B cell (primary cell): ENCODE data around the gene MEG3. TPM values are rescaled to one million over a fixed set of nuclear protein-coding genes. Genes with fewer than 3 reads are reported as not detected.

Source experiments
- ATAC-seq: fragments of 200-7000 bp; cut with Tn5 transposase; one replicate; pipeline ENCODE4 v1.10.0; 2021; ENCODE audit warnings: low read depth, mild to moderate bottlenecking, moderate number of reproducible peaks, moderate library complexity
- CTCF ChIA-PET: fragments of 350-600 bp; sonication (Branson Sonifier 250); formaldehyde crosslinking; loops from one replicate; lab custom pipeline; 2021; ENCODE audit warnings: antibody characterized with exemption, inconsistent platforms; lab: Charles Lee
- POLR2A ChIA-PET: fragments of 350-600 bp; sonication (Branson Sonifier 250); formaldehyde crosslinking; loops from one replicate; lab custom pipeline; 2021; ENCODE audit warnings: antibody characterized with exemption; lab: Charles Lee
- DNase-seq: peaks from one replicate; pipeline ENCODE4 v3.0.0; 2013
- H2AFZ ChIP-seq: 2 replicates; pipeline ENCODE4 v1.6.1; 2012; ENCODE audit warnings: mild to moderate bottlenecking, low read depth, low read length; ENCODE audit not compliant: insufficient read depth, poor library complexity, severe bottlenecking
- H3K27ac ChIP-seq, 2 donors: 1 replicate in 1 of 2; 2 replicates in 1 of 2; pipeline ENCODE4 v1.5.1; 2012 to 2013; ENCODE audit warnings: low read length in 2 of 2, mild to moderate bottlenecking in 2 of 2, moderate library complexity in 1 of 2
- H3K27me3 ChIP-seq, 4 experiments: fragments of 200-600 bp in 1 of 4; sonication (generic) in 1 of 4; replicated peaks in 1 of 4; 1 replicate in 2 of 4; 2 replicates in 2 of 4; pipeline versions ENCODE4 v1.6.1 to v1.7.0; 2013 to 2016; ENCODE audit warnings: low read length in 3 of 4, mild to moderate bottlenecking in 2 of 4, mixed read lengths in 1 of 4, moderate library complexity in 1 of 4; ENCODE audit not compliant: insufficient read depth in 4 of 4, control insufficient read depth in 3 of 4; ENCODE audit errors: control extremely low read depth in 1 of 4
- H3K36me3 ChIP-seq, 2 experiments: replicated peaks in 1 of 2; 1 replicate in 1 of 2; 2 replicates in 1 of 2; pipeline versions ENCODE4 v1.6.1 to v1.7.1; 2013; ENCODE audit warnings: low read length in 1 of 2; ENCODE audit not compliant: insufficient read depth in 2 of 2, control insufficient read depth in 1 of 2; ENCODE audit errors: control extremely low read depth in 1 of 2, extremely low read depth in 1 of 2
- H3K4me1 ChIP-seq, 2 donors: fragments of 200-600 bp in 1 of 2; sonication (generic) in 1 of 2; 1 replicate in 1 of 2; 2 replicates in 1 of 2; pipeline versions ENCODE4 v1.5.1 to v1.6.1; 2013 to 2017; ENCODE audit warnings: low read length in 2 of 2; ENCODE audit not compliant: control insufficient read depth in 2 of 2, insufficient read depth in 2 of 2
- H3K4me2 ChIP-seq: replicated peaks from 2 replicates; pipeline ENCODE3; 2012; ENCODE audit warnings: mild to moderate bottlenecking, low read depth, low read length; ENCODE audit not compliant: poor library complexity, severe bottlenecking
- H3K4me3 ChIP-seq, 5 experiments: fragments of 200-600 bp in 1 of 5; sonication (generic) in 1 of 5; 1 replicate in 3 of 5; 2 replicates in 2 of 5; pipeline versions ENCODE4 v1.5.1 to v1.7.0; 2011 to 2016; ENCODE audit warnings: low read length in 4 of 5, mild to moderate bottlenecking in 4 of 5, low read depth in 2 of 5, control low read depth in 1 of 5, moderate library complexity in 1 of 5; ENCODE audit not compliant: insufficient read depth in 1 of 5; ENCODE audit errors: control extremely low read depth in 1 of 5, extremely low read depth in 1 of 5
- H3K79me2 ChIP-seq: fragments of 200-600 bp; sonication (generic); one replicate; pipeline ENCODE4 v1.6.0; 2016; ENCODE audit warnings: low read length; ENCODE audit not compliant: control insufficient read depth, insufficient read depth
- H3K9ac ChIP-seq: fragments of 200-600 bp; sonication (generic); 2 replicates; pipeline ENCODE4 v1.6.1; 2017; ENCODE audit warnings: mild to moderate bottlenecking, low read length, moderate library complexity
- H3K9me3 ChIP-seq, 3 donors: one replicate each; pipeline versions ENCODE4 v1.6.1 to v1.7.1; 2013; ENCODE audit warnings: low read length in 2 of 3; ENCODE audit not compliant: control insufficient read depth in 2 of 3, insufficient read depth in 1 of 3; ENCODE audit errors: control extremely low read depth in 1 of 3
- H4K20me1 ChIP-seq: 2 replicates; pipeline ENCODE4 v1.6.0; 2012; ENCODE audit warnings: mild to moderate bottlenecking, low read length; ENCODE audit not compliant: insufficient read depth, control insufficient read depth, poor library complexity, severe bottlenecking
- H3K27ac Mint-ChIP-seq: one replicate; pipeline ENCODE4 v1.8.0; 2021; ENCODE audit warnings: mixed read lengths
- H3K27me3 Mint-ChIP-seq: one replicate; pipeline ENCODE4 v1.8.0; 2021; ENCODE audit warnings: mixed read lengths
- H3K4me1 Mint-ChIP-seq: one replicate; pipeline ENCODE4 v1.8.0; 2021; ENCODE audit warnings: mixed read lengths
- H3K4me3 Mint-ChIP-seq: one replicate; pipeline ENCODE4 v1.8.0; 2021; ENCODE audit warnings: mixed read lengths
- H3K9me3 Mint-ChIP-seq: one replicate; pipeline ENCODE4 v1.8.0; 2022; ENCODE audit warnings: mixed read lengths; ENCODE audit not compliant: insufficient read depth
- CTCF ChIP-seq: fragments of 200-600 bp; IDR thresholded peaks from one replicate; pipeline ENCODE4 v1.8.0; 2022; ENCODE audit warnings: antibody characterized with exemption, mild to moderate bottlenecking
- EZH2 ChIP-seq: IDR thresholded peaks from 2 replicates; pipeline ENCODE4 v1.6.1; 2012; ENCODE audit warnings: borderline replicate concordance, low read depth, mild to moderate bottlenecking, moderate library complexity, low read length; ENCODE audit not compliant: insufficient read depth, poor library complexity, severe bottlenecking
- WGBS: methylation state at CpG from one replicate; pipeline ENCODE4 v1.1.5; 2013; ENCODE audit warnings: missing lambda C conversion rate; ENCODE audit not compliant: insufficient coverage; 5-methylcytosine and 5-hydroxymethylcytosine counted together
- intact Hi-C: fragments of 100-400 bp; cut with micrococcal nuclease; formaldehyde crosslinking; loops from one replicate; pipeline ENCODE4 v1.10.0; 2022
- polyA plus RNA-seq: library from polyadenylated mRNA; depleted of rRNA; stranded (reverse); fragments of >200 nt; gene quantifications from 2 replicates; pipeline ENCODE4 v1.2.3, GENCODE V29; 2012
- total RNA-seq, 2 donors: library from RNA; stranded (reverse); fragments of 120-200 nt in 1 of 2; gene quantifications; 1 replicate in 1 of 2; 2 replicates in 1 of 2; pipeline versions ENCODE4 v1.2.3 to v1.2.4, GENCODE V29; 2013 to 2022

MEG3 gene
- total and polyA plus RNA-seq, 2 donors (not counting 1 experiment from before 2014, with no cell fraction given) = 0.13 TPM; not detected in 1

GRCh38 chr14:100820957-100821356 lies 5.0 kb upstream of the MEG3 start:
- no peaks in the 10 kb centered on the region for H3K79me2 ChIP-seq
- H3K4me2 ChIP-seq = no peak overlapping the region
- no peak overlapping the region for H3K4me3 Mint-ChIP-seq
- CTCF ChIA-PET = no interaction called here
- H3K27ac ChIP-seq = no peak overlapping the region
- H3K27me3 ChIP-seq = peaks cover 0 to 5% (median 0%) of the 10 kb centered on the region in 4 experiments
- H2AFZ ChIP-seq = no peak overlapping the region
- peaks cover 16% of the 10 kb centered on the region for H3K27me3 Mint-ChIP-seq
- TF ChIP-seq CTCF (no peak), EZH2 (no peak)
- ATAC-seq (no peak), DNase-seq (no peak)
- H3K4me3 ChIP-seq = no peak overlapping the region
- peaks cover 2% of the 10 kb centered on the region for H3K4me1 Mint-ChIP-seq
- H3K9me3 Mint-ChIP-seq = no peaks in the 10 kb centered on the region
- POLR2A ChIA-PET = no interaction called here
- H3K36me3 ChIP-seq = no peaks in the 10 kb centered on the region
- H3K9ac ChIP-seq = no peak overlapping the region
- 70% methylated on average over 2 of the region's 4 CpGs for WGBS
- intact Hi-C loops = no loop called here
- H3K27ac Mint-ChIP-seq = no peak overlapping the region
- peaks cover 0 to 29% (median 0%) of the 10 kb centered on the region in 3 donors for H3K9me3 ChIP-seq
- no peaks in the 10 kb centered on the region for H3K4me1 ChIP-seq
- H4K20me1 ChIP-seq = no peaks in the 10 kb centered on the region

- no peak overlapping the region for H3K4me2 ChIP-seq
- peaks cover 16% of the 10 kb centered on the region for H3K27me3 Mint-ChIP-seq
- intact Hi-C loops = no loop called here
Measured at GRCh38 chr14:100822013-100822412, 3.9 kb upstream of the MEG3 start.

More at GRCh38 chr14:100822013-100822412, 3.9 kb upstream of the MEG3 start:
- Histone ChIP-seq H3K4me1 (no peaks in the 10 kb centered on the region), H3K36me3 (no peaks in the 10 kb centered on the region), H2AFZ (no peak overlapping the region), H3K27ac (no peak overlapping the region), H3K9ac (no peak overlapping the region), H3K4me3 (no peak overlapping the region), H4K20me1 (no peaks in the 10 kb centered on the region), H3K79me2 (no peaks in the 10 kb centered on the region), H3K9me3 (peaks cover 0 to 39% (median 0%) of the 10 kb centered on the region in 3 donors), H3K27me3 (peaks cover 0 to 10% (median 0%) of the 10 kb centered on the region in 4 experiments)
- CTCF ChIA-PET = no interaction called here
- ATAC-seq (no peak), DNase-seq (no peak)
- Mint-ChIP-seq H3K4me1 (peaks cover 2% of the 10 kb centered on the region), H3K4me3 (no peak overlapping the region), H3K9me3 (no peaks in the 10 kb centered on the region), H3K27ac (no peak overlapping the region)
- WGBS = 100% methylated on average over 4 of the region's 7 CpGs
- POLR2A ChIA-PET = no interaction called here
- TF ChIP-seq CTCF (no peak), EZH2 (no peak)
